ENCODE data around the gene DNAH11.

GRCh38 chr7:21922605-21923004, 379.8 kb downstream of the DNAH11 start:
- TF ChIP-seq CTCF (IDR thresholded peaks at IDR 0.05), result no peak
- no peak for TF ChIP-seq POLR2A (IDR thresholded peaks at IDR 0.05)
- no peak for TF ChIP-seq POLR2AphosphoS5 (IDR thresholded peaks at IDR 0.05; ENCODE audit: insufficient read depth in 1 of 2, low read depth in 1 of 2)

Measured in vagina (tissue), 2 donors.